HG02870 (cell line): Measurements from ENCODE around the gene G3BP1.
"Not testable (repeated sequence)": the region's sequence is repeated elsewhere in the genome, so short reads cannot be mapped to it uniquely, and the experiment has no call there.

Source experiments
- ATAC-seq: cut with Tn5 transposase; IDR thresholded peaks from one replicate; pipeline ENCODE4 v1.9.1; 2021; ENCODE audit warnings: mild to moderate bottlenecking, moderate library complexity; ENCODE audit not compliant: unreplicated experiment

Gene G3BP1

DNA sequence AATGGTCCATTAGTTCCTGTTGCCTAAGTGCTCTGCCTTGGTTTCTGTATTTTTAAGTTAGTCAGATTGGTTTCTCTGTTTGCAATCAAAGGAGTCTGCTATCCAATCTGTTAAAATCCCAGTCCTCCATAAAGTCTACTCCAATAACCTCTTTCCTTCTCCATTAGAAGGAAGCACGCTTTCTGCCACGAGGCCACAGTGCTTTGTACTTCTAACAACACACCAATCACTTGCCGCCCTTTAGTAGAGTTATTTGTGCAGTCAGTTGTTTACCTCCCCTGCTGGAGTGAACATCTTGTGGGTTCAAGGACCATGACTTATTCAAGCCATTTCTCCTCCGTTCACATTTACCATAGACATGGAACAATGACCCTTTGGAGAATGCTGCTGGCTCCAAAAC is 83.9 kb downstream of the G3BP1 start:
- no peak for ATAC-seq

DNA sequence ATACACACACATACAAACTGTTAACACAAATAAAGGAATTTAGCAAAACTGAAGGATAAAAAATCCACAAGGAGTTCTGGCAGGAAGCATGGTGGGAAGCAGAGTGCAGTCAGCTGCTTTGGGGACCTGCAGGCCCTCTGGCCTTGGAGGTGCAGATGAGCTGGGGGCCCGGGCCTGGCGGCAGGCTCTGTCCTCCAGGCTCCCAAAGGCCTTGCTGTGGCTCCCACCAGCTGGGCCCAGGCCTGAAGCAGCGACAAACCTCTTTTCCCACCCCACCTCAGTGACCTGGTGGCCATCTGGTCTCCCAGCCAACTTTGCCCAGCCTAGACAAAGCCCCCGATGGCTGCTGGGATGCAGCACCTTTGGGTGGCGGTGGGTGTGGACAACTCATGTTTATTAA is 85.1 kb downstream of the G3BP1 start:
- ATAC-seq = no peak

DNA sequence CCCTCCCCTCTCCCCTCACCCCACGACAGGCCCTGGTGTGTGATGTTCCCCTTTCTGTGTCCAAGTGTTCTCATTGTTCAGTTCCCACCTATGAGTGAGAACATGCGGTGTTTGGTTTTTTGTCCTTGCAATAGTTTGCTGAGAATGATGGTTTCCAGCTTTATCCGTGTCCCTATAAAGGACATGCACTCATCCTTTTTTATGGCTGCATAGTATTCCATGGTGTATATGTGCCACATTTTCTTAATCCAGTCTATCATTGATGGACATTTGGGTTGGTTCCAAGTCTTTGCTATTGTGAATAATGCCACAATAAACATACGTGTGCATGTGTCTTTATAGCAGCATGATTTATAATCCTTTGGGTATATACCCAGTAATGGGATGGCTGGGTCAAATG is 89.1 kb downstream of the G3BP1 start:
- not testable (repeated sequence) for ATAC-seq
